Kidney glomerular epithelial cell (primary cell): ENCODE results near the gene CLDN10.
"Not testable (repeated sequence)": the region's sequence is repeated elsewhere in the genome, so short reads cannot be mapped to it uniquely, and the experiment has no call there.

Source experiments
- DNase-seq: peaks from one replicate; lab custom pipeline; 2025; lab: John Stamatoyannopoulos, UW

CLDN10 gene

GRCh38 chr13:95552539-95553441 lies at the start of gene CLDN10:
Gene CLDN10, plus strand, starts transcription at chr13:95552720. Its CDS starts 34 bp downstream, at chr13:95552754.
- no peak for DNase-seq

DNA sequence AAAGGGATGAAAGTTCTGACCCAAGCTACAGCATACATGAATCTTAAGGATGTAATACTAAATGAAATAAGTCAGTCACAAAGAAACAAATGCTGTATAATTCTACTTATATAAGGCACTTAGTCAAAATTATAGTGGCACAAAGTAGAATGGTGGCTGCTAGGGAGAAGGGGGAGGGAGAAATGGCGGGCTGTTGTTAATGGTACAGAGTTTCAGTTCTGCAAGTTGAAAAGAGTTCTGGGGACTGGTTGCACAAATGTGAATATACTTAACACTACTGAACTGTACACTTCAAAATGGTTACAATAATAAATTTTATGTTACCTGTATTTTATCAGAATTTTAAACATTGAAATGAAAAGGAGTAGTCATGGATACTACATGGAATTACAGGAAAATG lies 48.9 kb upstream of the CLDN10 start:
- DNase-seq: no peak

DNA sequence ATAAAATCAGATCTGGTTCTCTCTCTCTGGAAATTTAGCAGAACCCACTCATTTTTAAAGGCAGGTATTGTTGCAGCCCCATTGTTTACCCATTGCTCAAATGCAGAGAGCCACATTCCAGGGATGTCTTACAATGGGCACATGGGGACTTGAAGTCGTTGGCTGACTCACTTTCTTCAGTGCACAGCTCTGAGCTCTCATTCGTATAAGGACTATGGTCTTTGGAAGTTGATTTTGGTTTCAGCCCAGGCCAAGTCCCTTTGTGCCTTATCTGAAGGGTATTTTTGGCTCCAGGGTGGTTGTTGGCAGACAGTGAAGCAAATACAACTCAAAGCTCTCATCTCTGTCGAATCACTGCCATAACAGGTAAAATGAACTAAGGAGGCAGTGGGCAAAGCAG lies 47.3 kb upstream of the CLDN10 start:
- no peak for DNase-seq

- no peak for DNase-seq
Observed at GRCh38 chr13:95505986-95506385, 46.5 kb upstream of the CLDN10 start.

GRCh38 chr13:95507991-95508390 lies 44.5 kb upstream of the CLDN10 start:
- DNase-seq: no peak

GRCh38 chr13:95508996-95509395 lies 43.5 kb upstream of the CLDN10 start:
- DNase-seq: no peak

DNA sequence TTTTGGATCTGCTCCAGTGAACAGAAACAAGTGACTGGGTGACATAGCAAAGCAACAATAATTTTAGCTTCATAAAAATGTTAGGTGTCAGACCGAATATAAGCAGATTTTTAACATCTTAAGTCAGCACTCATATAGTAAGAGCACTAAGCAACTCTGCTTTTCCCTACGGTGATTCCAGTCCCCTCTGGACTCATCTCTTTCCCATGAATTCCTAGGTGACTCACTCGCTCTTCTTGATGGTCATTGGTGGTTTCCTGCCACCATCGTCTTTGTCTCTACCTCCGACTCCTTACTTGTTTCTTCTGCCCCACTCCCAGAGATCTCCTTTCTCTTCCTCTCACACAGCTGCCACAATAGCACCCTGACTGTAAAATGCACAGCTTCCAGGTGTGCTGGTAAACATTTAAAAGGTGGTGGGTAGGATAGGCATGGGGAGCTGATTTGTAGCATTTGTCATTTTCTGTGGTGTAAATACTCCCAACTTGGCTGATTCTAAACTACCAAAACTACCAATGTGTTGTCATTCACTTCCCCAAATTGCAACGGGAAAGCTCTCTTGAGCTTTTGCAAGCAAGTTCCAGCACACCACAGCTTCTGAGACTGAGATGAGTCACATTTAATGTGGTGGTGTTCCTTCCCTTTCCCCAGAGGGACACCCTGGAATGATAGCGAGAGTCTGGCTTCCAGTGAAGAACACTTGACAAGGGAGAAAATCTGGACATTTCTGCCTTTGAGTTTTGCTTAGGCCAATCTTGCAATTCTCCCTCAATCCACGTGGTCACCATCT lies 42.8 kb upstream of the CLDN10 start:
- DNase-seq: peak; percentile 26

DNA sequence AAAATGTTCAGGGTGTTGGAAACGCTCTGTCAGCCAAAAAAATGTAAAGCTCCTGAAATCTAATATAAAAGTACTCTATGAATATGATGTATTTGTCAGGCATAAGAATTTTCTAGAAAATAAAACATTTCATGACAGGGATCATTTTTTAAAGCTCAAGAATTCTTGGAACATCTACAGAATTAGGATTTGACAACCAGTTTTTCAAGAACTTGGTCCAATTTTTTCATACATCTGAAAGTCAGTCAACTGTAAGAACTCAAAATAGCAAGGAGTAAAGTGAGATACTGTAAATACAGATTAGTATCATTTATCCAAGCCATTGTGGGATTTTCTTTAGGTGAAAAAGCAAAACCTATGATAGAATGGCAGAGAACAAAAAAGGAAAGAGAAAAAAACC lies 41.6 kb upstream of the CLDN10 start:
- no peak for DNase-seq

DNA sequence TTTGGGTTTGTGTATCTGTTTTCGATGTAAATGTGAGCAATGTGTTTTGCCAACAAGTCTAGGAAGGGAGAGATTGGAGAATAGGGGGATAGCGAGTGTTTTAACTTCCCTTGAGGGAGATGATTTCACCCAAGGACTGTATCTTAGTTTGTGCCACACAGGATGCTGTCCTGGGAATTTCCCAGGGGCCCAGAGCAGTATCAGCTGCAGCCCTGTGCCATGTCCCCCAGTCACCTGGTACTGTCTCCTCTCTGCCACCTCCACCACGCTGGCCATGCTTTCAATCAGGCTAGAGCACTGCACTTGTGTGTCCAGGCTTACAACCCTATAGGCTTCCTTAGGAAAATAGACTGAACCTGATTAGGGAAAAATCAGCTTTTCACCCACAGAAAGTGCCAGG lies 40.1 kb upstream of the CLDN10 start:
- no peak for DNase-seq

- DNase-seq: no peak
Observed at GRCh38 chr13:95512957-95513356, 39.6 kb upstream of the CLDN10 start.

DNA sequence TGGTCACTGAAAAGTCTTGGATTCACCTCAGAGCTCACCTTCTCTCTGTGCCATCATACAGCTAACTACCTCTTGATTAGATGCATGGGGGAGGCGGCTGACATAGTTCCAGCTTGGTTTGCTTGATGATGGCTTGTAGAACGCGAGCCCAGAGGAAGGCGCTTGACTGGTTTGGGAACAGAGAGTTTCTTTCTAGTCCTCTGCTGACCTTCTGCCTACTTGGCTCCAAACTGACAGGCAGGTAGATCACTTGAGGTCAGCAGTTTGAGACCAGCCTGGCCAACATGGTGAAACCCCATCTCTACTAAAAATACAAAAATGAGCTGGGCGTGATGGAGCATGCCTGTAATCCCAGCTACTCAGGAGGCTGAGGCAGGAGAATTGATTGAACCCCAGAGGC lies 36.9 kb upstream of the CLDN10 start:
- DNase-seq: not testable (repeated sequence)

DNA sequence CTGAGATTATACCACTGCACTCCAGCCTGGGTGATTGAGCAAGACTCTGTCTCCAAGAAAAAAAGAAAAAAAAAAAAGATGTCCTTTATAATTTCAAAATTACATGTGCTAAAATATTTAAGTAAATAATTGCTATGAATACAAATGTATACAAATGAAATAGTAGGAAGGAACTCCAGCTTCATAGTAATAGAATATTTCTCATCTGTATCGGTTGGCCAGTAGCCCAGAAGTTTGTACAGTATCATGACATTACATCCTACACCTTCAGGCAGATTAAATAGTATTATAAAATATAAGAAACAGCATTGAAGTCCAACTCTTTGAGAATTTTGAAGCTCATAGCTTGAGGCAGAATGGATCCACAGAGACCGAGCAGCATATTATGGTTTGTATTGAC lies 36.5 kb upstream of the CLDN10 start:
- DNase-seq: no peak

GRCh38 chr13:95516492-95516891 lies 36.0 kb upstream of the CLDN10 start:
- no peak for DNase-seq

- no peak for DNase-seq
Observed at GRCh38 chr13:95523598-95523997, 28.9 kb upstream of the CLDN10 start.

GRCh38 chr13:95524264-95524901 lies 28.1 kb upstream of the CLDN10 start:
- no peak for DNase-seq

DNA sequence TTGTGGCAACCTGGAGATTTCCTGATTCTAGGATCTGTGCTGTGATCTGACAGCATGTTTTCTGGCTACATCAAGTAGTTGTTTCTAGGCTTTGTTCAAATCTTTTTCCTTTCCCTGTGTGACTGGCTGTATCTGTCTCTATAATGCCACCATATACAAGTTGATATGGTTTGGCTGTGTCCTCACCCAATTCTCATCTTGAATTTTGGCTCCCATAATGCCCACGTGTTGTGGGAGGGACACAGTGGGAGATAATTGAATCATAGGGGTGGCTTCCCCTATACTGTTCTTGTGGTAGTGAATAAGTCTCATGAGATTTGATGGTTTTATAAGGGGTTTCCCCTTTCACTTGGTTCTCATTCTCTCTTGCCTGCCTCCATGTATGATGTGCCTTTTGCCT lies 24.6 kb upstream of the CLDN10 start:
- DNase-seq: no peak

DNA sequence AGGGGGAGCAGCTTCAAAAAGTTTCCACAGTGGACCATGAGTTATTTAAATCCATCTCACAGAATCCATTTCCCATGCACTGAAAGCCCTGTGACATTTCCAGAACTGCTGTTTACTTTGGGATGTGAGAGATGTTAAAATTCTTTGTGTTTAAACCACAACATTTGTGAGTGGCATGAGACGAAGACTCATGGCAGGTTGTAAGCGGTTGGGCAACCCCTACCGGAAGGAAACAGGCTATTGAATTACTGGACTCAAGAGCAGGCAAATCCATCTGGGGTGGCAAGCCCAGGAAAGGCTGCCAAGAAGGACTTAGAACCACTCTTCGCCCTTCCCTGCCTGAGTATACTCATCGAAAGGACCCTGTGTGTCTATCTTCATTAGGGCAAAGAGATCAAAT lies 22.3 kb upstream of the CLDN10 start:
- DNase-seq: no peak

- peak; percentile 19 for DNase-seq
Observed at GRCh38 chr13:95533545-95534160, 18.9 kb upstream of the CLDN10 start.

DNA sequence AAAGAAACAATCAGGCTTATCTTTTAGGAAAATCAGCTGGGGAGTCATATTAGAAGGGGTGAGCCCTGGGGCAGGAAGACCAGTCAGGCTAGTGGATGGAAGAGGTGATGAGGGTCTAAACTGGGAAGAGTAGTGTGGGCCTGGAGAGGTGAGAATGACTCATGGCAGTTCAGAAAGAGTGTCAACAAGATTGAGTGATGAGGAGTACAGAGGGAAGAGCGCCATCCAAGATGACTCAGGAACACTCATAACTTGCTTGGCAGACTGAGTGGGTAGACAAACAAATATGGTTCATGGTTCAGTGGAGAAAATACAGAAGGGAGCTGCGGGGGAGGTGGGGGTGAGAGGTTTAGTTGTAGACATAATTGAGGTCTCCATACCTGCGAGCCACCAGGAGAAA lies 17.3 kb upstream of the CLDN10 start:
- DNase-seq: peak; percentile 99

- DNase-seq: peak; percentile 48
Observed at GRCh38 chr13:95536632-95537241, 15.8 kb upstream of the CLDN10 start.

DNA sequence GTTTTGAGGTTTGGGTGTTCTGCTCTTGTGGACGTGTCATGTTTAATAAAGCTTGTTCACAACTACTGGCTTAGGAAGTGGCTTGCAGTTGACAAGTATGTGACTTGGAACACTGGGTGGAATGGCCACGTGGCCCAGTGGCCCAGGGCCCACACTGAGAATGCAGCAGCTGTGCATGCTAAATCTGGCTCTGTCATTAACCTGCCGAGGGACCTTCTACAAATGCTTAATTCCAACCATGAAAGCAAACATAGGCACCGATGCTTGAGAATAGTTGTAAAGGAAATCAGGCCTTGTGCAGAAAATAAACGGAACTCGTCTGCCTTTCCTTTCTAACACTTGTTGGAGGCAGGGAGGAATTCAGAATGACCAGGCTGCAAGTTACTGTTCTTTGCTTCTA lies 11.6 kb upstream of the CLDN10 start:
- DNase-seq: no peak

DNA sequence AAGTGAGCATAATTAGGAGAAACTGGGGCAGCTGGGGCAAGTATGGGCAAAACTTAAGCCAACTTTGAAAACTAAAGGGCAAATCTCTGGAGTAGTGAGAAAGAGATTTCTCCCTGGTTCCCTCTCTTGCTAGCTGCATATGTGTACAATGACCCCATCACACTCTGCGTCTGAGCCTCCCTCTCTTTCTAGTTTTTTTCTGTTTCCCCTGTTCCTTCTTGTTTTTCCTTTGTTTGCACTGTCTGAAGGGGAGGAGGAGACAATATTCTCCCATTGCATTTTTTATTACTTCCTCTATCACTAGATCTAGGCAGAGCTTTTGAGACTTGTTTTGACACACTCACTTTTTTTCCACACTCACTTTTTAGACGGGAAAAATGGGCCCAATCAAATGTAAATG lies 11.2 kb upstream of the CLDN10 start:
- no peak for DNase-seq
